Loucy (cell line): ENCODE measurements around the gene TEN1.

Experiments used
- H2AFZ ChIP-seq: fragments of 200-600 bp; sonication (generic); 2 replicates; pipeline ENCODE4 v1.6.0; 2016; ENCODE audit warnings: antibody characterized with exemption, mild to moderate bottlenecking, low read length, moderate library complexity
- H3F3A ChIP-seq: fragments of 200-600 bp; 2 replicates; pipeline ENCODE4 v1.6.0; 2016; ENCODE audit warnings: antibody characterized with exemption, low read depth, mild to moderate bottlenecking
- H3K27me3 ChIP-seq: fragments of 200-600 bp; sonication (generic); 2 replicates; pipeline ENCODE4 v1.6.1; 2014; ENCODE audit warnings: low read length, mild to moderate bottlenecking; ENCODE audit not compliant: insufficient read depth, poor library complexity, severe bottlenecking
- H3K36me3 ChIP-seq: fragments of 200-600 bp; sonication (generic); 2 replicates; pipeline ENCODE4 v1.6.1; 2016; ENCODE audit warnings: low read length; ENCODE audit not compliant: insufficient read depth
- H3K4me1 ChIP-seq: fragments of 200-600 bp; sonication (generic); 2 replicates; pipeline ENCODE4 v1.5.1; 2014; ENCODE audit warnings: low read length, mild to moderate bottlenecking; ENCODE audit not compliant: insufficient read depth, poor library complexity, severe bottlenecking
- H3K4me2 ChIP-seq: fragments of 200-600 bp; sonication (generic); 2 replicates; pipeline ENCODE4 v1.6.0; 2014; ENCODE audit warnings: antibody characterized with exemption, low read length, low read depth, mild to moderate bottlenecking; ENCODE audit not compliant: poor library complexity, severe bottlenecking
- H3K4me3 ChIP-seq: fragments of 200-600 bp; sonication (generic); 2 replicates; pipeline ENCODE4 v1.5.1; 2014; ENCODE audit warnings: low read length, mild to moderate bottlenecking, mixed read lengths; ENCODE audit not compliant: poor library complexity, severe bottlenecking
- H3K79me2 ChIP-seq: fragments of 200-600 bp; sonication (generic); 2 replicates; pipeline ENCODE4 v1.6.1; 2014; ENCODE audit warnings: low read length; ENCODE audit not compliant: insufficient read depth
- H3K9ac ChIP-seq: fragments of 200-600 bp; sonication (generic); 2 replicates; pipeline ENCODE4 v1.6.0; 2014; ENCODE audit warnings: mild to moderate bottlenecking, low read depth, low read length, moderate library complexity; ENCODE audit not compliant: poor library complexity, severe bottlenecking
- H3K9me2 ChIP-seq: fragments of 200-600 bp; sonication (generic); replicated peaks from 2 replicates; pipeline ENCODE4 v1.6.1; 2016; ENCODE audit warnings: low read depth, low read length, mixed read lengths
- H3K9me3 ChIP-seq: fragments of 200-600 bp; sonication (generic); 2 replicates; pipeline ENCODE4 v1.6.1; 2014; ENCODE audit warnings: mild to moderate bottlenecking, antibody characterized with exemption, low read length, low read depth; ENCODE audit not compliant: insufficient read depth
- H4K20me1 ChIP-seq: fragments of 200-600 bp; sonication (generic); 2 replicates; pipeline ENCODE4 v1.6.0; 2014; ENCODE audit warnings: antibody characterized with exemption, low read length, mild to moderate bottlenecking; ENCODE audit not compliant: insufficient read depth, poor library complexity, severe bottlenecking
- EZH2phosphoT487 ChIP-seq: fragments of 200-600 bp; IDR thresholded peaks from 2 replicates; pipeline ENCODE4 v1.6.1; 2018; ENCODE audit warnings: antibody characterized with exemption, mild to moderate bottlenecking, moderate library complexity, borderline replicate concordance
- TF ChIP-seq, protein P1 (sequence below): fragments of 200-600 bp; sonication (generic); conservative IDR thresholded peaks from 2 replicates; pipeline ENCODE4 v1.5.1; 2014; ENCODE audit warnings: mild to moderate bottlenecking, antibody characterized with exemption, low read length

The TEN1 gene

DNA sequence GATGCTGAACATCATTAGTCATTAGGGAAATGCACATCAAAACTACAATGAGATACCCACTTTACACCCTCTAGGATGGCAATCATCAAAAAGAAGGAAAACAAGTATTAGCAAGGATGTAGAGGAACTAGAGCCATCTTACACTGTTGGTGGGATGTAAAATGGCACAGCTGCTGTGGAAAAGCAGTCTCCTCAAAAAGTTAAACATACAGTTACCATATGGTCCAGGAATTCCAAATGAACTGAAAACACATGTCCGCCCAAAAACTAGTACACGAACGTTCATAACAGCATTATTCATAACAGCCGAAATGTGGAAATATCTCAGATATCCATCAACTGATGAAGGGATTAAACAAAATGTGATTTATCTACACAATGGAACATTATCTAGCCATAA is 45.2 kb upstream of the TEN1 start:
- no peaks in the 10 kb centered on the region for H4K20me1 ChIP-seq
- H3K27me3 ChIP-seq = no peaks in the 10 kb centered on the region
- no peak overlapping the region for H3K9ac ChIP-seq
- no peaks in the 10 kb centered on the region for H3K36me3 ChIP-seq
- no peaks in the 10 kb centered on the region for H3K4me1 ChIP-seq
- TF ChIP-seq, protein P1, sequence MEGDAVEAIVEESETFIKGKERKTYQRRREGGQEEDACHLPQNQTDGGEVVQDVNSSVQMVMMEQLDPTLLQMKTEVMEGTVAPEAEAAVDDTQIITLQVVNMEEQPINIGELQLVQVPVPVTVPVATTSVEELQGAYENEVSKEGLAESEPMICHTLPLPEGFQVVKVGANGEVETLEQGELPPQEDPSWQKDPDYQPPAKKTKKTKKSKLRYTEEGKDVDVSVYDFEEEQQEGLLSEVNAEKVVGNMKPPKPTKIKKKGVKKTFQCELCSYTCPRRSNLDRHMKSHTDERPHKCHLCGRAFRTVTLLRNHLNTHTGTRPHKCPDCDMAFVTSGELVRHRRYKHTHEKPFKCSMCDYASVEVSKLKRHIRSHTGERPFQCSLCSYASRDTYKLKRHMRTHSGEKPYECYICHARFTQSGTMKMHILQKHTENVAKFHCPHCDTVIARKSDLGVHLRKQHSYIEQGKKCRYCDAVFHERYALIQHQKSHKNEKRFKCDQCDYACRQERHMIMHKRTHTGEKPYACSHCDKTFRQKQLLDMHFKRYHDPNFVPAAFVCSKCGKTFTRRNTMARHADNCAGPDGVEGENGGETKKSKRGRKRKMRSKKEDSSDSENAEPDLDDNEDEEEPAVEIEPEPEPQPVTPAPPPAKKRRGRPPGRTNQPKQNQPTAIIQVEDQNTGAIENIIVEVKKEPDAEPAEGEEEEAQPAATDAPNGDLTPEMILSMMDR = no peak
- no peak for TF ChIP-seq EZH2phosphoT487
- no peak overlapping the region for H2AFZ ChIP-seq
- H3F3A ChIP-seq = no peaks in the 10 kb centered on the region
- no peaks in the 10 kb centered on the region for H3K9me2 ChIP-seq
- no peak overlapping the region for H3K4me2 ChIP-seq
- no peaks in the 10 kb centered on the region for H3K79me2 ChIP-seq
- H3K9me3 ChIP-seq = no peaks in the 10 kb centered on the region
- no peak overlapping the region for H3K4me3 ChIP-seq

DNA sequence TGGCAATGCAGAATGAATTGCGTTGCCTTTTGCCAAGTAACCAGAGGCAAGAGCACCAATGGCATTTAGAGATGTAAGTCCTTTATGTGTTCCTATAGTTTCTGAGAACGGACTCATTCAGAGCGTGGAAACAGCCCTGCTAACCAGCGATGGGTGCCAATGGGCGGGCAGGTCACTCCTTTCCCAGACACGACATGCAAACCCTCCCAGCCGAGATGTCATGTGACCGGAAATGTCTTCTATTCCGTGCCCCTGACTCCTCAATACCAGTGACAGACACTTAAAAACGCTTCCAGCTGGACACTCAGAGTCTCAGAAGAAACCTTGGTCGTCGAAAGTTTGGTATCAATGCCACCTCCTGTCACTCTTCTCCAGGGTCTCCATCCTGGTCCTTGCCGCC is 41.4 kb upstream of the TEN1 start:
- H3K79me2 ChIP-seq = peaks cover 6% of the 10 kb centered on the region; the same call in 1 of the 2 replicates
- no peaks in the 10 kb centered on the region for H3K9me3 ChIP-seq
- H3K9me2 ChIP-seq = no peaks in the 10 kb centered on the region
- H3K27me3 ChIP-seq = no peaks in the 10 kb centered on the region
- TF ChIP-seq EZH2phosphoT487 = no peak
- TF ChIP-seq, protein P1 = no peak
- H2AFZ ChIP-seq = no peak overlapping the region
- peaks cover 9% of the 10 kb centered on the region for H3K4me1 ChIP-seq
- H3K36me3 ChIP-seq = no peaks in the 10 kb centered on the region
- no peak overlapping the region for H3K4me2 ChIP-seq
- H3K4me3 ChIP-seq = no peak overlapping the region
- H3F3A ChIP-seq = no peaks in the 10 kb centered on the region
- H3K9ac ChIP-seq = no peak overlapping the region
- H4K20me1 ChIP-seq = no peaks in the 10 kb centered on the region

DNA sequence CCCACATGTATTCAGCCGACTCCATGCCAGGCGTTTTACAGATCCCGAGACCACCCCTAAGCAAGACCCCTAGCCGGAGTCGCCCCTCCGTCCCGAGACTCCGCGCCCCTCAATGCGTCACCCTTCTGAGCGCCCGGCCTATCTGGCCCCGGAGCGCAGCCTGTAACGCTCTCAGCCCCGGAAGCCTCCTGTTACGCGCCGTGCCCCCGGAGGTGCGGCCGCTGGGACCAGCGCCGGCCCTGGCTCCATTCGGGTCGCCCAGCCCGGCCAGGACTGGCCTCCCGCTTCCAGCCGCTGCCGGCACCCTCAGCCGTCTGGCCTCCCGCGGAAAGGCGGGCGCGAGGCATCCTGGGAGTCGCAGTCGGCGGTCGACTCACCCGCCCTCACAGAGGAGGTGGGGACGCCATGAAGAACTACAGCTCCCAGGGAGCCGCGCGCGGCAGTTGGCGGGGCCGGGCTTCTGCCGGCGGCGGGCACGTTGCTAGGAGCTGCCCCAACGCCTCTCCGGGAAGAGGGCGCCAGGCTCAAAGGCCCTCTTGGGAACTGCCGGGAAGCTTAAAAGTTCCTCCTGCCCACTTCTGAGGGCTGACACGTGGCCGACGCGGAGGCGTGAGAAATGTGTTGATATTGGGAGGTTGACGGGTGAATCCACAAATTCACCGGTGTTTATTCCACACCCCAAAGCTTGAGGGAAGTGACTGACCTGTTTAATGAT is 38.2 kb upstream of the TEN1 start, which contains the start of gene FBF1:
Gene FBF1, minus strand, starts transcription at position 316 of the 715 bp plus-strand sequence. CDS start 2,893 bp downstream, outside the sequence.
- Histone ChIP-seq H3F3A (no peaks in the 10 kb centered on the region), H3K4me3 (peak within 1 kb of the TSS; percentile 87), H2AFZ (peak within 1 kb of the TSS; percentile 87), H3K9me3 (no peaks in the 10 kb centered on the region), H3K27me3 (no peaks in the 10 kb centered on the region), H3K4me1 (peaks cover 9% of the 10 kb centered on the region), H3K4me2 (peak within 1 kb of the TSS; percentile 81), H3K36me3 (peaks cover 3% of the 10 kb centered on the region; the same call in 1 of the 2 replicates), H3K9ac (peak within 1 kb of the TSS; percentile 87), H4K20me1 (no peaks in the 10 kb centered on the region), H3K79me2 (peaks cover 6% of the 10 kb centered on the region; the same call in 1 of the 2 replicates), H3K9me2 (no peaks in the 10 kb centered on the region)
- no peak for TF ChIP-seq EZH2phosphoT487
- TF ChIP-seq, protein P1 = 0 out of 2 replicates have a peak, but pooled peaks have one; percentile 15
